Hepatocyte (in vitro differentiated cells): Measurements from ENCODE around the gene EDC3.

Experiments used
- CTCF ChIP-seq: fragments of 200-600 bp; sonication (generic); IDR thresholded peaks from 2 replicates; pipeline ENCODE4 v1.5.1; 2016; ENCODE audit warnings: antibody characterized with exemption, mild to moderate bottlenecking; ENCODE audit not compliant: poor library complexity
- EZH2 ChIP-seq: fragments of 200-600 bp; sonication (generic); IDR thresholded peaks from 2 replicates; pipeline ENCODE4 v1.6.1; 2016; ENCODE audit warnings: antibody characterized with exemption, mild to moderate bottlenecking, borderline replicate concordance

DNA sequence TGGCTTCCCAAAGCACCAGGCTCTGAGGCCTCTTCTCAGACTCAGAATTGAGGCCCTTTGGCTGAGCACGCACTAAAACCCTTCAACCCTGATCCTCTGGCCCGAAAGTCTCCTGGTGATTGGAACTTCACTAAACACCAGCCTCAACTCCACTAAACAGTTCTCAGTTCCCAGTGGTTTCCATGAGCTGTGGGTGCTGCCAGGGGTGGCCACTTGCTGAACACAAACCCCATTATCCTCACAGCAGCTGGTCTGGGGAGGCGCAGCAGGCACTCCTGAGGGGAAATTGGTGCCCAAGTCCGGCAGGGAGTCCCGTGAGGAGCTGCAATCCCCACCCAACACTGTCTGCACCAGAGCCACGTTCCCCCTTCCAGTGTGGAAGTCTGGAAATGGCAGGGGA, 84.0 kb downstream of the EDC3 start:
- TF ChIP-seq CTCF (no peak), EZH2 (no peak)
